ENCODE measurements around the gene RHBDF1.

GRCh38 chr16:119835-120491 is 47.5 kb upstream of the RHBDF1 start:
- TF ChIP-seq CTCF (IDR thresholded peaks at IDR 0.05) (no peak), POLR2AphosphoS5 (IDR thresholded peaks at IDR 0.05) (no peak), POLR2A (IDR thresholded peaks at IDR 0.05) (no peak), EP300 (IDR thresholded peaks at IDR 0.05; ENCODE audit: low read depth) (no peak)

All from transverse colon (tissue), 4 donors.